Stomach (tissue), 9 donors: ENCODE results near the gene TMEM165. TPM values are rescaled to one million over a fixed set of nuclear protein-coding genes. Genes with fewer than 3 reads are reported as not detected.

Source experiments
- DNase-seq, 2 donors: peaks; one replicate each; pipeline versions ENCODE4 v3.0.0 to v3.0.0-alpha.2; 2013 to 2019
- H3K27ac ChIP-seq, 5 donors: fragments of 200-600 bp in 4 of 5; sonication (generic) in 4 of 5; one replicate each; pipeline ENCODE4 v1.5.1; 2013 to 2019; ENCODE audit warnings: mild to moderate bottlenecking in 1 of 5, moderate library complexity in 1 of 5
- H3K27me3 ChIP-seq, 3 donors: fragments of 200-600 bp; sonication (generic); one replicate each; pipeline ENCODE4 v1.5.1; 2017 to 2019; ENCODE audit warnings: mixed run types in 1 of 3
- H3K36me3 ChIP-seq, 4 donors: fragments of 200-600 bp; sonication (generic); 1 replicate in 3 of 4; 2 replicates in 1 of 4; pipeline ENCODE4 v1.5.1; 2016 to 2019
- H3K4me1 ChIP-seq, 4 donors: fragments of 200-600 bp; sonication (generic); one replicate each; pipeline ENCODE4 v1.5.1; 2016 to 2019
- H3K4me3 ChIP-seq, 4 donors: fragments of 200-600 bp; sonication (generic) in 3 of 4; one replicate each; pipeline ENCODE4 v1.5.1; 2016 to 2019; ENCODE audit warnings: mild to moderate bottlenecking in 1 of 4
- H3K9me3 ChIP-seq, 4 donors: fragments of 200-600 bp; sonication (generic); one replicate each; pipeline ENCODE4 v1.5.1; 2016 to 2019
- EP300 ChIP-seq: sonication (generic); formaldehyde crosslinking; IDR thresholded peaks from one replicate; pipeline ENCODE4 v1.6.1; 2017; ENCODE audit warnings: antibody characterized with exemption
- POLR2A ChIP-seq, 4 donors: fragments of 450-650 bp; IDR thresholded peaks; one replicate each; pipeline ENCODE4 v1.6.1; 2016; ENCODE audit warnings: antibody characterized with exemption in 4 of 4, control low read depth in 2 of 4, mild to moderate bottlenecking in 1 of 4, moderate library complexity in 1 of 4
- POLR2AphosphoS5 ChIP-seq, 3 donors: sonication (generic); formaldehyde crosslinking; IDR thresholded peaks; one replicate each; pipeline ENCODE4 v1.6.1; 2016; ENCODE audit warnings: antibody characterized with exemption in 3 of 3
- WGBS, 5 donors: extraction: QIAGEN DNeasy Blood & Tissue Kit in 3 of 5; methylation state at CpG; one replicate each; pipeline versions ENCODE4 v1.1.5 to v1.1.7; 2013 to 2018; 5-methylcytosine and 5-hydroxymethylcytosine counted together
- intact Hi-C: fragments of 100-400 bp; cut with DNase I; formaldehyde crosslinking; loops from one replicate; pipeline ENCODE4 v1.15.1; 2023; ENCODE audit warnings: low total_unique reads
- polyA plus RNA-seq, 3 donors: library from polyadenylated mRNA; stranded (reverse); fragments of 200-250 nt; gene quantifications; one replicate each; pipeline ENCODE4 v1.2.3, GENCODE V29; 2013
- small RNA-seq, 4 donors: library from RNA; depleted of rRNA; stranded (forward); fragments of <200 nt; gene quantifications; one replicate each; pipeline ENCODE3, GENCODE V24; 2016
- total RNA-seq, 5 donors: library from RNA; depleted of rRNA; stranded (reverse); fragments of >200 nt; gene quantifications; one replicate each; pipeline versions ENCODE4 v1.1.0 to v1.2.3, GENCODE V29; 2014 to 2016
- TF ChIP-seq, protein P1 (sequence below), 7 experiments: fragments of 450-650 bp in 4 of 7; fragments of 200-600 bp in 3 of 7; sonication (generic) in 3 of 7; IDR thresholded peaks; one replicate each; pipeline ENCODE4 v1.5.1; 2016 to 2019; ENCODE audit warnings: antibody characterized with exemption in 7 of 7, control low read depth in 2 of 7, mild to moderate bottlenecking in 1 of 7
- donor health status: healthy with polysubstance abuse.
- donor health status: Bipolar disorder and iron deficiency.
- donor health status: healthy.

TMEM165 gene
- total and polyA plus RNA-seq, 8 donors: 21.6 to 365 (median 107) TPM

DNA sequence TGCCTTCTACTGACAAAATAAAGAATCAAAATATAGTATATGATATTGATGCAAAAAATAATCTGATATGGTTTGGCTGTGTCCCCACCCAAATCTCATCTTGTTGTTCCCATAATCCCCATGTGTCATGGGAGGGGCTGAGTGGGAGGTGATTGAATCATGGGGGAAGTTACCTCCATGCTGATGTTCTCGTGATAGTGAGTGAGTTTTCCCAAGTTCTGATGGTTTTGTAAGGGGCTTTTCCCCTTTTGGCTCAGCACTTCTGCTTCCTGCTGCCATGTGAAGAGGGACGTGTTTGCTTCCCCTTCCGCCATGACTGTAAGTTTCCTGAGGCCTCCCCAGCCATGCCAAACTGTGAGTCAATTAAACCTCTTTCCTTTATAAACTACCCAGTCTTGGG is 70.2 kb downstream of the TMEM165 start:
- H3K9me3 ChIP-seq: peaks cover 0 to 3% (median 0%) of the 10 kb centered on the region in 4 donors
- H3K27ac ChIP-seq: no peak overlapping the region
- intact Hi-C loops: no loop called here
- no peaks in the 10 kb centered on the region for H3K4me1 ChIP-seq
- peaks cover 0 to 84% (median 52%) of the 10 kb centered on the region in 4 donors for H3K36me3 ChIP-seq
- no peak for DNase-seq
- no peaks in the 10 kb centered on the region for H3K27me3 ChIP-seq
- TF ChIP-seq POLR2AphosphoS5 (IDR thresholded peaks at IDR 0.05) (no peak), EP300 (no peak), POLR2A (IDR thresholded peaks at IDR 0.05) (no peak)
- TF ChIP-seq, protein P1, sequence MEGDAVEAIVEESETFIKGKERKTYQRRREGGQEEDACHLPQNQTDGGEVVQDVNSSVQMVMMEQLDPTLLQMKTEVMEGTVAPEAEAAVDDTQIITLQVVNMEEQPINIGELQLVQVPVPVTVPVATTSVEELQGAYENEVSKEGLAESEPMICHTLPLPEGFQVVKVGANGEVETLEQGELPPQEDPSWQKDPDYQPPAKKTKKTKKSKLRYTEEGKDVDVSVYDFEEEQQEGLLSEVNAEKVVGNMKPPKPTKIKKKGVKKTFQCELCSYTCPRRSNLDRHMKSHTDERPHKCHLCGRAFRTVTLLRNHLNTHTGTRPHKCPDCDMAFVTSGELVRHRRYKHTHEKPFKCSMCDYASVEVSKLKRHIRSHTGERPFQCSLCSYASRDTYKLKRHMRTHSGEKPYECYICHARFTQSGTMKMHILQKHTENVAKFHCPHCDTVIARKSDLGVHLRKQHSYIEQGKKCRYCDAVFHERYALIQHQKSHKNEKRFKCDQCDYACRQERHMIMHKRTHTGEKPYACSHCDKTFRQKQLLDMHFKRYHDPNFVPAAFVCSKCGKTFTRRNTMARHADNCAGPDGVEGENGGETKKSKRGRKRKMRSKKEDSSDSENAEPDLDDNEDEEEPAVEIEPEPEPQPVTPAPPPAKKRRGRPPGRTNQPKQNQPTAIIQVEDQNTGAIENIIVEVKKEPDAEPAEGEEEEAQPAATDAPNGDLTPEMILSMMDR (IDR thresholded peaks at IDR 0.05): no peak
- 82 to 98% (median 94%) methylated on average over 3 of the region's 3 CpGs for WGBS, 5 donors
- no peak overlapping the region for H3K4me3 ChIP-seq

DNA sequence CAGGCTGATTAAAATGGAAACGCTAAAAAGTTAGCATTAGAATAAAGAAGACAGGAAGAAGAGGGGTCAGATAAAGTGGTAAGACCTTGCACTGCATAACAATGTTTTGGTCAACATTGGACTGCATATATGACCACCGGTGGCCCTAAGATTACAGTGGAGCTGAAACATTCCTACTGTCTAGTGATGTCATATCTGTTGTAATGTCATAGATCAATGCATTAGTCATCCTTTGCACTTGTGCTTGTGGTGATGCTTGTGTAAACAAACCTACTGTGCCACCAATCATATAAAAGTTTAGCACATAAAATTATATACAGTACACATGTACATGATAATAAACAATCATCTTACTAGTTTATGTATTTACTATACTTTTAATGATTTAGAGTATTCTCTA is 73.0 kb downstream of the TMEM165 start:
- no peak for DNase-seq
- H3K9me3 ChIP-seq: peaks cover 0 to 3% (median 0%) of the 10 kb centered on the region in 4 donors
- no peak overlapping the region for H3K27ac ChIP-seq
- intact Hi-C loops: no loop called here
- H3K27me3 ChIP-seq: no peaks in the 10 kb centered on the region
- H3K4me1 ChIP-seq: no peaks in the 10 kb centered on the region
- WGBS, 5 donors: 78 to 90% (median 85%) methylated on average over 2 of the region's 2 CpGs
- H3K36me3 ChIP-seq: peaks cover 3 to 92% (median 64%) of the 10 kb centered on the region in 4 donors
- H3K4me3 ChIP-seq: no peak overlapping the region
- TF ChIP-seq POLR2A (IDR thresholded peaks at IDR 0.05): no peak
- TF ChIP-seq EP300: no peak
- no peak for TF ChIP-seq POLR2AphosphoS5 (IDR thresholded peaks at IDR 0.05)
- TF ChIP-seq, protein P1 (IDR thresholded peaks at IDR 0.05): no peak

DNA sequence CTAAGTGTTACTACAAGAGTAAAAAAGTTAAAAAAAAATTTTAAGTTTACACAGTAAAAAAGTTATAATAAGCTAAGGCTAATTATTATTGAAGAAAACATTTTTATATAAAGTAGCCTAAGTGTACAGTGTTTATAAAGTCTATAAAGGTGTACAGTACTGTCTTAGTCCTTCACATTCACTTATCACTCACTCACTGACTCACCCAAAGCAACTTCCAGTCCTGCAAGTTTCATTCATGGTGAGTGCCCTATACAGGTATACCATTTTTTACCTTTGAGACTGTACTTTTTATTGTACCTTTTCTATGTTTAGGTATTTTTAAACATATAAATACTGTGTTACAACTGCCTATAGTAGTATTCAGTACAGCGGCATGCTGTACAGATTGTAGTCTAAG is 74.2 kb downstream of the TMEM165 start:
- Histone ChIP-seq H3K9me3 (peaks cover 0 to 8% (median 3%) of the 10 kb centered on the region in 4 donors), H3K27me3 (no peaks in the 10 kb centered on the region), H3K27ac (no peak overlapping the region), H3K4me1 (no peaks in the 10 kb centered on the region), H3K4me3 (no peak overlapping the region), H3K36me3 (peaks cover 8 to 92% (median 72%) of the 10 kb centered on the region in 4 donors)
- TF ChIP-seq POLR2A (IDR thresholded peaks at IDR 0.05): no peak
- TF ChIP-seq, protein P1 (IDR thresholded peaks at IDR 0.05): no peak
- TF ChIP-seq POLR2AphosphoS5 (IDR thresholded peaks at IDR 0.05): no peak
- no peak for TF ChIP-seq EP300
- WGBS, 5 donors: 95 to 100% (median 100%) methylated on average over 1 of the region's 1 CpG
- intact Hi-C loops: no loop called here
- no peak for DNase-seq

Small RNAs within 50 kb of the gene (small RNA-seq; reads per million reads assigned to genes)
- 0 reads per million in 4 donors for gene RF00019

Other genes starting within 250 kb of the TMEM165 start
- 10 to 100 TPM in 1 of 5 donors, 1 to 10 TPM in 3, not detected in 1; 1.8 to 11.2 (median 9.3) TPM for gene SRD5A3, start 49.7 kb upstream of the TMEM165 start, total RNA-seq
- gene SRD5A3, start 49.7 kb upstream of the TMEM165 start, polyA plus RNA-seq: 10 to 100 TPM in 1 of 3 donors, 1 to 10 TPM in 2; 6.5 to 13.0 (median 8.1) TPM
- 100 to 1,000 TPM in 1 of 5 donors, 10 to 100 TPM in 3, 1 to 10 TPM in 1; 3.2 to 123 (median 34.4) TPM for gene CLOCK, start 151.0 kb downstream of the TMEM165 start, total RNA-seq
- gene CLOCK, start 151.0 kb downstream of the TMEM165 start, polyA plus RNA-seq: 1 to 10 TPM; 4.9 to 9.2 (median 7.4) TPM
- gene PDCL2, start 196.3 kb downstream of the TMEM165 start, total RNA-seq: not detected
- under 1 TPM in 1 of 3 donors, not detected in 2; 0.45 TPM for gene PDCL2, start 196.3 kb downstream of the TMEM165 start, polyA plus RNA-seq
- gene NMU, start 240.3 kb downstream of the TMEM165 start, total RNA-seq: under 1 TPM in 1 of 5 donors, not detected in 4; 0.92 TPM
- 10 to 100 TPM in 1 of 3 donors, 1 to 10 TPM in 1, under 1 TPM in 1; 0.56 to 46.1 (median 1.2) TPM for gene NMU, start 240.3 kb downstream of the TMEM165 start, polyA plus RNA-seq